Activated naive CD4-positive, alpha-beta T cell treated with anti-CD3 and anti-CD28 coated beads for 36 hours (primary cell): ENCODE results near the gene SPAG16. TPM values are rescaled to one million over a fixed set of nuclear protein-coding genes. Genes with fewer than 3 reads are reported as not detected.
"Not testable (repeated sequence)": the region's sequence is repeated elsewhere in the genome, so short reads cannot be mapped to it uniquely, and the experiment has no call there.

Source experiments
- CTCF ChIA-PET: fragments of 350-600 bp; sonication (Branson Sonifier 250); formaldehyde crosslinking; loops from one replicate; lab custom pipeline; 2021; ENCODE audit warnings: antibody characterized with exemption; lab: Charles Lee
- DNase-seq: peaks from one replicate; pipeline ENCODE4 v3.0.0-alpha.2; 2020
- H3K27ac Mint-ChIP-seq: one replicate; pipeline ENCODE4 v1.8.0; 2021; ENCODE audit warnings: mild to moderate bottlenecking, mixed read lengths
- H3K27me3 Mint-ChIP-seq: one replicate; pipeline ENCODE4 v1.8.0; 2021; ENCODE audit warnings: low read depth, mixed read lengths
- H3K36me3 Mint-ChIP-seq: one replicate; pipeline ENCODE4 v1.8.0; 2021; ENCODE audit warnings: low read depth, mixed read lengths
- H3K4me1 Mint-ChIP-seq: one replicate; pipeline ENCODE4 v1.8.0; 2021; ENCODE audit warnings: low read depth, mixed read lengths
- H3K4me3 Mint-ChIP-seq: one replicate; pipeline ENCODE4 v1.8.0; 2021; ENCODE audit warnings: mild to moderate bottlenecking, moderate library complexity, mixed read lengths
- H3K9me3 Mint-ChIP-seq: one replicate; pipeline ENCODE4 v1.8.0; 2021; ENCODE audit warnings: mixed read lengths
- intact Hi-C: fragments of 100-400 bp; cut with micrococcal nuclease; formaldehyde crosslinking; loops from one replicate; pipeline ENCODE4 v1.15.1; 2023
- total RNA-seq, 2 experiments: library from RNA; stranded (reverse); gene quantifications; one replicate each; pipeline ENCODE4 v1.2.3, GENCODE V29; 2021

SPAG16 gene
- total RNA-seq, 2 experiments from 2014 or later, result 8.4 to 8.8 TPM

- Mint-ChIP-seq H3K27ac (no peak overlapping the region), H3K4me3 (no peak overlapping the region), H3K36me3 (no peaks in the 10 kb centered on the region), H3K9me3 (no peaks in the 10 kb centered on the region), H3K4me1 (no peaks in the 10 kb centered on the region), H3K27me3 (no peaks in the 10 kb centered on the region)
- intact Hi-C loops, result no loop called here
- DNase-seq, result no peak
- CTCF ChIA-PET, result no interaction called here
Measured at GRCh38 chr2:214019229-214019972, 735.1 kb downstream of the SPAG16 start.

- Mint-ChIP-seq H3K36me3 (no peaks in the 10 kb centered on the region), H3K4me1 (no peaks in the 10 kb centered on the region), H3K27ac (no peak overlapping the region), H3K4me3 (no peak overlapping the region), H3K9me3 (no peaks in the 10 kb centered on the region), H3K27me3 (no peaks in the 10 kb centered on the region)
- CTCF ChIA-PET, result no interaction called here
- no peak for DNase-seq
- intact Hi-C loops, result no loop called here
Measured at GRCh38 chr2:214019973-214020345, 735.7 kb downstream of the SPAG16 start.

DNA sequence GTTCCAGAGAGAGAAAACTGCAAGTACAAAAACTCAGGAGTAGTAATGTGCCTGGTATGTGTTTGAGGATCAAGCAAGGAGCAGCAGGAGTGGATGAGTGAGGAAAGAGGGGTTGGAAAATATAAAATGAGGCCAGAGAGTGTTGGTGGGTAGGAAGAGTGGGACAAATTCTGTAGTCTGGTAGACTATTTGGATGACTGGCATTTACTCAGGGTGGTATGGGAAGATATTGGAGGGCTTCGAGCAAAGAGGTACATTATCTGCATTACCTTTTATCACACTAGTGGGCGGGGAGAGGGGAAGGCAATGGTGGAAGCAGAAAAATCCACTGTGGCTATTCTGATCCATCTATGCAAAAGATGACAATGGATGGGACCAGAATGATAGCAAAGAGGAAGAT lies 744.9 kb downstream of the SPAG16 start:
- Mint-ChIP-seq H3K9me3 (no peaks in the 10 kb centered on the region), H3K27me3 (no peaks in the 10 kb centered on the region), H3K4me3 (no peak overlapping the region), H3K36me3 (no peaks in the 10 kb centered on the region), H3K27ac (no peak overlapping the region), H3K4me1 (no peaks in the 10 kb centered on the region)
- intact Hi-C loops, result no loop called here
- no peak for DNase-seq
- CTCF ChIA-PET, result no interaction called here

DNA sequence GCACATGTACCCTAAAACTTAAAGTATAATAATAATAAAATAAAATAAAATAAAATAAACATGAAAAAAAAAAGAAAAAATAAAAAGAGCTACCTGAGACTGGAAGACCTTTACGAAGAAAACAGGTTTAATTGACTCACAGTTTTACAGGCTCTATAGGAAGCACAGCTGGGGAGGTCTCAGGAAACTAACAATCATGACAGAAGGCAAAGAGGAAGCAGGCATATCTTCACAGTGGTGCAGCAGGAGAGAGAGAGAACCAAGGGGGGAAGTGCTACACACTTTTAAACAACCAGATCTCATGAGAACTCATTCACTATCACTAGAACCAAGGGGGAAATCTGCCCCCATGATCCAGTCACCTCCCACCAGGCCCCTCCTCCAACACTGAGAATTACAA lies 747.3 kb downstream of the SPAG16 start:
- intact Hi-C loops, result no loop called here
- Mint-ChIP-seq H3K4me3 (no peak overlapping the region), H3K27me3 (no peaks in the 10 kb centered on the region), H3K9me3 (no peaks in the 10 kb centered on the region), H3K36me3 (no peaks in the 10 kb centered on the region), H3K4me1 (no peaks in the 10 kb centered on the region), H3K27ac (no peak overlapping the region)
- DNase-seq, result no peak
- CTCF ChIA-PET, result no interaction called here

DNA sequence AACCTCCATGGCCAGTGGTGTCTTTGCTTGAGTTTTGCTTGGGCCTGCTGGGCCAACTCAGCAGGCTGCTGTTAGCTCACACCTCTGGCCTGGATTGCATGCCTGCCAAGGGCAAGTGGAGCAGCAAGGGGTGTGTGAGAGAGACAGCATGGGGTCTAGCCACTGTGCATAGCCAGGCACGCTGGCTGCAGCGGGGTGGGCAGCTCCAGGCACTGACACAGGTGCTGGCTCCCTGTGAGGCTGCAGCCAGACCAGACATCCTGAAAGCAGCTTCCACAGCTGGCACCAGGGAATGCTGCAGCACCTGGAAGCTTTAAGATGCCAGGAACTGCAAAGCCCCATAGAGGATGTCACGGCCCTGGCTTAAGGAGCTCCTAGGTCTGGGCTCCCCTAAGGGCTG lies 750.2 kb downstream of the SPAG16 start:
- CTCF ChIA-PET, result no interaction called here
- DNase-seq, result no peak
- intact Hi-C loops, result no loop called here
- Mint-ChIP-seq H3K4me1 (no peaks in the 10 kb centered on the region), H3K36me3 (no peaks in the 10 kb centered on the region), H3K4me3 (no peak overlapping the region), H3K9me3 (no peaks in the 10 kb centered on the region), H3K27me3 (no peaks in the 10 kb centered on the region), H3K27ac (no peak overlapping the region)

- CTCF ChIA-PET, result no interaction called here
Measured at GRCh38 chr2:214035091-214035852, 751.0 kb downstream of the SPAG16 start.

GRCh38 chr2:214035921-214036320 lies 751.7 kb downstream of the SPAG16 start:
- no peak for DNase-seq
- Mint-ChIP-seq H3K27me3 (no peaks in the 10 kb centered on the region), H3K9me3 (peaks cover 6% of the 10 kb centered on the region), H3K4me3 (no peak overlapping the region), H3K27ac (no peak overlapping the region), H3K36me3 (no peaks in the 10 kb centered on the region), H3K4me1 (no peaks in the 10 kb centered on the region)
- intact Hi-C loops, result no loop called here
- CTCF ChIA-PET, result interaction anchor here (0.6 kb wide), 1 partner anchor 1276 kb away, joined by 3 read pairs; the partner anchor contains the start of gene ATIC

More at GRCh38 chr2:214035091-214035852, 751.0 kb downstream of the SPAG16 start:
- no peaks in the 10 kb centered on the region for H3K36me3 Mint-ChIP-seq
- intact Hi-C loops, result no loop called here
- peaks cover 5% of the 10 kb centered on the region for H3K9me3 Mint-ChIP-seq
- no peaks in the 10 kb centered on the region for H3K27me3 Mint-ChIP-seq
- H3K4me1 Mint-ChIP-seq, result no peaks in the 10 kb centered on the region
- H3K27ac Mint-ChIP-seq, result no peak overlapping the region
- no peak for DNase-seq
- no peak overlapping the region for H3K4me3 Mint-ChIP-seq

DNA sequence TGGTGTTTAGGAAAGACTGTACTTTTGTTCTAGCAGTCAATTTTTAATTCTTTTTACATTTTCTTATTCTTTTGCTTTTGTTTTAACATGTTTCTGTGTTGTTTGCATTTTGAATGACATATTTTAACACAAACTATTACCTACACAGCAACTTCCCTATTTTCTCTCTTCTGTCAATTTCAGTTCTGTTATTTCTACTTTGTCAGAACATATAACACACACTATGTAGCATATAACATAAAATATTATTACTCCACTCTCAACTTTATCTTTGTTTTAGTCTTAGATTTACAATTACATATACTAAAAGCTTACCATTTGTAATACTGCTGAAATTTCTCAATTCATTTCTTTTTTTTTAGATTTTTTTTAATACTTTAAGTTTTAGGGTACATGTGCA lies 753.9 kb downstream of the SPAG16 start:
- intact Hi-C loops, result no loop called here
- CTCF ChIA-PET, result no interaction called here

GRCh38 chr2:214050731-214051130 lies 766.5 kb downstream of the SPAG16 start:
- Mint-ChIP-seq H3K27ac (no peak overlapping the region), H3K36me3 (no peaks in the 10 kb centered on the region), H3K9me3 (peaks cover under 1% of the 10 kb centered on the region), H3K27me3 (no peaks in the 10 kb centered on the region), H3K4me3 (no peak overlapping the region), H3K4me1 (no peaks in the 10 kb centered on the region)
- no peak for DNase-seq
- intact Hi-C loops, result no loop called here
- CTCF ChIA-PET, result no interaction called here

More for the DNA sequence above, 753.9 kb downstream of the SPAG16 start:
- H3K9me3 Mint-ChIP-seq, result peaks cover 6% of the 10 kb centered on the region
- DNase-seq, result no peak
- H3K27ac Mint-ChIP-seq, result no peak overlapping the region
- H3K4me3 Mint-ChIP-seq, result no peak overlapping the region
- H3K36me3 Mint-ChIP-seq, result no peaks in the 10 kb centered on the region
- H3K4me1 Mint-ChIP-seq, result no peaks in the 10 kb centered on the region
- no peaks in the 10 kb centered on the region for H3K27me3 Mint-ChIP-seq

DNA sequence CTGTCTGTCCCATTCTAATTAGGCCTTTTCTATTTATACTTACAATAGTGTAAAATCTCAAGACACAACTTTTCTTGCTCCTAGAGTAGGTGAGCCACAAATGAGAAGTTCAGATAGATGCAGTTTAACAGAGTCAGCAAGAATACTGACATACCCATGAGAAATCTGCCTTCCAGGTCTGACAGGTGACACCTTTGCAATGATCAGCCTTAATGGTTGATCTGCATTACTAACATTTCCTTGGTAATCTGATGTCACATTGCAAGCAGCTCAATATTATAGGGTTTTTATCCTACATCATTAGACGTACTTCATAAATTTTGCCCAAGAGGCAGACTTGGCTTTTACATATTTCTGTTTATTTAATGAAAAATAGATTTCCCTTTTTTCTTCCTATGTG lies 767.3 kb downstream of the SPAG16 start:
- intact Hi-C loops, result no loop called here
- H3K4me3 Mint-ChIP-seq, result no peak overlapping the region

GRCh38 chr2:214052235-214052634 lies 768.0 kb downstream of the SPAG16 start:
- H3K4me3 Mint-ChIP-seq, result no peak overlapping the region
- H3K27me3 Mint-ChIP-seq, result no peaks in the 10 kb centered on the region
- no peak overlapping the region for H3K27ac Mint-ChIP-seq
- DNase-seq, result no peak
- intact Hi-C loops, result no loop called here
- no peaks in the 10 kb centered on the region for H3K4me1 Mint-ChIP-seq
- CTCF ChIA-PET, result no interaction called here
- no peaks in the 10 kb centered on the region for H3K9me3 Mint-ChIP-seq
- H3K36me3 Mint-ChIP-seq, result no peaks in the 10 kb centered on the region

More for the DNA sequence above, 767.3 kb downstream of the SPAG16 start:
- no peak for DNase-seq
- Mint-ChIP-seq H3K27me3 (no peaks in the 10 kb centered on the region), H3K36me3 (no peaks in the 10 kb centered on the region), H3K4me1 (no peaks in the 10 kb centered on the region), H3K9me3 (no peaks in the 10 kb centered on the region), H3K27ac (no peak overlapping the region)
- CTCF ChIA-PET, result no interaction called here

- intact Hi-C loops, result no loop called here
- no peak overlapping the region for H3K27ac Mint-ChIP-seq
- H3K4me3 Mint-ChIP-seq, result no peak overlapping the region
- H3K36me3 Mint-ChIP-seq, result no peaks in the 10 kb centered on the region
- no peaks in the 10 kb centered on the region for H3K9me3 Mint-ChIP-seq
- no peaks in the 10 kb centered on the region for H3K4me1 Mint-ChIP-seq
- CTCF ChIA-PET, result no interaction called here
- H3K27me3 Mint-ChIP-seq, result no peaks in the 10 kb centered on the region
- no peak for DNase-seq
Measured at GRCh38 chr2:214057986-214058385, 773.7 kb downstream of the SPAG16 start.

- H3K27me3 Mint-ChIP-seq, CTCF ChIA-PET, intact Hi-C loops, H3K36me3 Mint-ChIP-seq, H3K27ac Mint-ChIP-seq, H3K4me1 Mint-ChIP-seq, H3K4me3 Mint-ChIP-seq, DNase-seq, H3K9me3 Mint-ChIP-seq: not testable (repeated sequence)
Measured at GRCh38 chr2:214062279-214062678, 778.0 kb downstream of the SPAG16 start.
